H7 (cell line): Measurements from ENCODE around the gene ANP32B. TPM values are rescaled to one million over a fixed set of nuclear protein-coding genes. Genes with fewer than 3 reads are reported as not detected.
"Not testable (repeated sequence)": the region's sequence is repeated elsewhere in the genome, so short reads cannot be mapped to it uniquely, and the experiment has no call there.

ENCODE experiments used
- DNase-seq: peaks from one replicate; pipeline ENCODE4 v3.0.0; 2012
- H3K27me3 ChIP-seq: 2 replicates; pipeline ENCODE4 v1.6.0; 2011; ENCODE audit warnings: mild to moderate bottlenecking, low read length; ENCODE audit not compliant: control insufficient read depth, insufficient read depth
- H3K36me3 ChIP-seq: replicated peaks from 2 replicates; pipeline ENCODE4 v1.5.1; 2011; ENCODE audit warnings: low read length; ENCODE audit not compliant: control insufficient read depth, insufficient read depth
- H3K4me3 ChIP-seq: 2 replicates; pipeline ENCODE4 v1.5.1; 2011; ENCODE audit warnings: low read depth, mild to moderate bottlenecking, control low read depth, low read length, moderate library complexity; ENCODE audit not compliant: insufficient read depth
- total RNA-seq: library from RNA; depleted of rRNA; stranded (reverse); fragments of >200 nt; shearing (Covaris generic); gene quantifications from 2 replicates; pipeline ENCODE4 v1.2.3, GENCODE V29; 2014; rRNA removed

Gene ANP32B
- 6.7 and 10.6 TPM in 2 replicates for total RNA-seq

DNA sequence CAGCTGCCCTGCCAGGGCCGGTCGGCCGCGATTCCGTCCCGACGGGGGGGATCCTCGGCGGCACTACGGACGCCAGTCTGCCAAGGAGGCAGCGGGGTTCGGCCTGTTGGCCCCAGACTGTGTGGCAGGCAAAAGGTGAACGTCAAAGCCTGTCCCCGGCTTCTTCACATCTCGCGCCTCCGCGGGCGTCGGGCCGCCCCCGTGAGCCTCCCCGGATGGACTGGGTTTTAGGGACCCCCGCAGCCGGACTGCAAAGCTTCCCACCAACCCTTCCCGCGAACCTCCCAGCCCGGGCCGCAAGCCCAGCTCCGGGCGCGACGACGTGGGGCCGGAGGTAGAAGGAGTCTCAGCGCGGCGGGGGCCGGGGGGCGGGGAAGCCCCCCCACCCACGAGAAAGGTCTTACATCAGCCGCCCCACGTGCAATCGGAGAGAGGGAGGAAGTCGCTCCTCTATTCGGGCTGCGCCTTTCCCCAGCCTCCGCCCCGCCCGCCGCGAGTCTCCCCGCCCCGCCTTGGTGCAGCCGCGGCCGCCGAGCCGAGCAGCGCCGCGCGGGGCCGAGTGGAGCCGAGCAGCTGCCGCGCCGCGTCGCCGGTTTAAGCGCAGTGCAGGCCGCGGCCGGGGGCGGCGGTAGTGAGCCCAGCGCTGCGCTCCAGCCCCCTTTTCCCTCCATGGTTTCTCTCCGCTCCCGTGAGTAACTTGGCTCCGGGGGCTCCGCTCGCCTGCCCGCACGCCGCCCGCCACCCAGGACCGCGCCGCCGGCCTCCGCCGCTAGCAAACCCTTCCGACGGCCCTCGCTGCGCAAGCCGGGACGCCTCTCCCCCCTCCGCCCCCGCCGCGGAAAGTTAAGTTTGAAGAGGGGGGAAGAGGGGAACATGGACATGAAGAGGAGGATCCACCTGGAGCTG, at the start of gene ANP32B:
Gene ANP32B, plus strand, starts transcription at position 659 of the 906 bp plus-strand sequence. Its CDS starts 215 bp downstream, at position 874.
- H3K4me3 ChIP-seq = peak within 1 kb of the TSS; percentile 88
- H3K36me3 ChIP-seq = no peaks in the 10 kb centered on the region
- H3K27me3 ChIP-seq = peaks cover 54% of the 10 kb centered on the region
- DNase-seq = peak; percentile 94

DNA sequence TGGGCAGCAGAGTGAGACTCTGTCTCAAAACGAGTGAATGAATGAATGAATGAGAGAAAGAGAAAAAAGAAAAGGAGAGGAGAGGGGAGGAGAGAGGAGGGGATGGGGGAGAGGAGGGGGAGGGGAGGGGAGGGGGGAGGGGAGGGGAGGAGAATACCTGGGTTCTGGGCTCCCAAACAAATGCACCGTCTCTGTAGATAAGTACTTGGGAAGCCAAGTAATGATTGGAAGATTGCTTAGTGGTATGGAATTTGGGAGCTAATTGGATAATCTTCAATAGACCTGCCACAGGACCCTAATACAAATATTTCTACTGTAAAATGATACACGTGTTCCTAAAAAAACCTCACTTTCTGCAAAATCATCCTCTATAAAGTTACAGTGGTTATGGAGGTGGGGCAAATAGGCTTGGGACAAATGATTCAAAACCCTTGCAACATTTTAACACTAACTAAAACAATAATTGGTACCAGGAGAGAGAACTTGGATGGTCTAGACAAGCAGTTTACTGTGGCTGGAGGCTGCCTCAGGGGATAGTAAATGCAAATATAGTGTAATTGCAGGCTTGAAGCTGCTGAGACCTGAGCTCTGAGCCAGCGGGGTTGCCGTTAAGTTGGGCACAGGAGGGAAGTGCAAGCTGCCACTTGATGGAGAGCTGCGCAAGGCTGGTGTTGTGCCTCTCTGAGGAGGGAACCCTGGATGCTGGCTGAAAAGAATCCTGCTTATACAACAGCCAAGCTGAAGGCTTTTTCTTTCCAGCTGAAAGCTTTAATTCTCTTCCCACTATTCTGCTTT, 48.6 kb upstream of the ANP32B start:
- DNase-seq = peak; percentile 11
- Histone ChIP-seq H3K36me3 (no peaks in the 10 kb centered on the region), H3K4me3 (no peak overlapping the region), H3K27me3 (peaks cover 11% of the 10 kb centered on the region)

DNA sequence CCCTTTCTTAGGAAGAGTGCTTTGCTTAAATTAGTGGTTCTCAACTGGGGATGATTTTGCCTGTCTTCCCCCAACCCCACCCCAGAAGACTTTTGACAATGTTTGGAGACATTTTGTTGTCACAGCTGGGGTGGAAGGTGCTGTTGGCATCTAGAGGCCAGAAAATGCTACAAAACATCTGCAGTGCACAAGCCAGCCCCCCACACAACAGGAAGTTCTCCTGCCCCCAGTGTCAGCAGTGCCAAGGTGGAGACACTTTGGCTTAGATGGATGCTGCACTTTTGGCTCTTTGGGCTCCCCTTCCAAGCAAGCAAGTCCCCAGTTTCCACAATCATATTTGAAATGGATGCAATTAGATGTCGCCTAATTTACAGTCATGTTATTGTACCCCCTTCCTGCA, 47.9 kb upstream of the ANP32B start:
- H3K27me3 ChIP-seq = peaks cover 13% of the 10 kb centered on the region
- H3K4me3 ChIP-seq = no peak overlapping the region
- no peaks in the 10 kb centered on the region for H3K36me3 ChIP-seq
- no peak for DNase-seq

DNA sequence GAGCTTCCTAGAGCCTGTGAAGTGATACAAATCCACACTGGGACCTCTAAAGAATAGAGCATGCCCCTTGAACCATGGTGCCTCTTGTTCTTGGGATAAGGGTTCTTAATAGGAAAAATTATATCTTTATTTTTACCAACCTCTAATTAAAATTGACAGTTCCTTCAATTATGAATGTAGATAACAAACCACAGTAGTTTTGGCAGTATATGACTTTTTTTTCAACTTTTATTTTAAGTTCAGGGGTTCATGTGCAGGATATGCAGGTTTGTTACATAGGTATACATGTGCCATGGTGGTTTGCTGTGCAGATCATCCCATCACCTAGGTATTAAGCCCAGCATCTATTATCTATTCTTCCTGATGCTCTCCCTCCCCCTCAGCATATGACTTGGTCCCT, 46.1 kb upstream of the ANP32B start:
- DNase-seq = no peak
- Histone ChIP-seq H3K4me3 (no peak overlapping the region), H3K36me3 (no peaks in the 10 kb centered on the region), H3K27me3 (peaks cover 22% of the 10 kb centered on the region)

DNA sequence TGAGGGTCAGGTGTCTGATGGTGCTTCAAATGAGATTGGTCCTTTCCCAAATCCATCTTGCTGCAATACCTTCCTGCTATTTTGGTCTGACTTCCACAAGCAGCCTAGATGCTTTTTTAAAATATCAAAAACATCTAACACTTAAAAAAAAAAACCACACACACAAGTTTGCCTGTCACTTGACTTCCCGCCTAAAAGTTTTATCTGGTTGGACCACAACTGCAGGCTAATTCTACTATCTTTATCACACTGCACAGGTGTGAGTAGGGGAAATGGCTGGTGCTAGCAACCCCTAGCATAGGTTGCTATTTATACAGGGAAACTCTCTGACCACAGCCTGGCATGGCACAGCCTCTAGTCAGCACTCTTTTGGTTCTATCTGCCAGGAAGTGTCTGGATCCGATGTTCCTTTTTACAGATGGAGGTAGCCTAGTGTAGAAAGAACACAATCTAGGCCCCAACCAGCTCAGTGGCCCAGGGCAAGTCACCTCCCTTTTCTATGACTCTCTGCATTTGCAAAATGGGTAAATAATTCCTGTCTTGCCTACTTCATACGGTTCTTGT, 45.0 kb upstream of the ANP32B start, which contains the start of gene HEMGN:
Gene HEMGN, minus strand, starts transcription at position 92 of the 564 bp plus-strand sequence. Its CDS starts 36 bp downstream, at position 56.
- no peak for DNase-seq
- Histone ChIP-seq H3K4me3 (no peak within 1 kb of the TSS), H3K36me3 (no peaks in the 10 kb centered on the region), H3K27me3 (peaks cover 22% of the 10 kb centered on the region)

DNA sequence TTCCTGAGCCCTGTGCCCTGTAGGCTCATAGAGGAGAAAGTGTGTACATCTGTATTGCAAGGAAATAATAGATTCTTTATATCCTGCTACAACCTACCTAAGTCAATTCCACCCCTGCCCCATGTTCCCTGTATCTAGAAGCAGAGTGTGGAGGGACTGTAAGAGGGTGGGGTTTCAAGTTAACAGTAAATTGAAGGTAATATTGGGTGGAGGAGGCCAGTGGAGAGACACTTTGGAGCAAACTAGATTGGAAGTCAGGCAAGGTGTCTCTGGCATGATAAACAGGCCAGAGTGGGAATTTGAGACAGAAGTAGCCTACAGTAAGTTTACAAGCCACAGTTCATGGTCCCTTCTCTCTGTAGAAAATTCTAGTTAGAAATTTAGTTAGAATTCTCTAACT, 42.9 kb upstream of the ANP32B start:
- DNase-seq = no peak
- H3K4me3 ChIP-seq = no peak overlapping the region
- peaks cover 26% of the 10 kb centered on the region for H3K27me3 ChIP-seq
- H3K36me3 ChIP-seq = no peaks in the 10 kb centered on the region

DNA sequence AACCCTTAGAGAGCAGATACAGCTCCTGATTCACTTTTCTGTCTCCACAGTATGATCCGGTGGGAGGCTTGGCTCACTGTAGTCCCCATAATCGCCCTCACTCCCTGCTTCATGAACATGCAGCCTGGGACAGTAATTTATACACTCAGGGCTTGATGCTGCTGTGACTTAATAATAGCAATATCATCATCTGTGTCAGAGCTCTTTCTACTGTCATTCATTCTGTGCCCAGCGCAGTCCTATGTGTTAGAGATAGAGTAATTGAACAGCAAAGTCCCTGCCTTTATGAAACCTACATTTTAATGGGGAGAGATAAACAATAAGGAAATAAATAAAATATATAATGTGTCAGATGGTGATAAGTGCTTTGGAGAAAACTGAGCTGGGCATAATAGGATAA, 42.4 kb upstream of the ANP32B start:
- Histone ChIP-seq H3K27me3 (peaks cover 23% of the 10 kb centered on the region), H3K4me3 (no peak overlapping the region), H3K36me3 (no peaks in the 10 kb centered on the region)
- DNase-seq = no peak

DNA sequence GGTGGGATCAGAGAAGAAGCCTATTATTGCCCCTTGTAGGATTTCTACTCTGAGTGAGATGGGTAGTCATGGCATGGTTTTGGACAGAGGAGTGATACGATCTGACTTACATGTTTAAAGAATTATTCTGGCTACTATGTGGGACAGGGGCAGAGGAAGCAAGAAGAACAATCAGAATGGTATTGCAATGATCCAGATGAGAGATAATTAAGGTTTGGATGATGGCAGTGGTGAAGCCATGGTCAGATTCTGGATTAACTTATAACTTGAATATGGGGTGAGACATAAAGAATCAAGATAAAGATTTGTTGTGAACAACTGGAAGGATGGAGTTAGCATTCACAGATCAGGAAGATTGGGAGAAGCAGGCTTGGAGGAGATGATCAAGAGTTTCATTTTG, 41.8 kb upstream of the ANP32B start:
- H3K4me3 ChIP-seq = no peak overlapping the region
- H3K27me3 ChIP-seq = peaks cover 23% of the 10 kb centered on the region
- DNase-seq = no peak
- no peaks in the 10 kb centered on the region for H3K36me3 ChIP-seq

DNA sequence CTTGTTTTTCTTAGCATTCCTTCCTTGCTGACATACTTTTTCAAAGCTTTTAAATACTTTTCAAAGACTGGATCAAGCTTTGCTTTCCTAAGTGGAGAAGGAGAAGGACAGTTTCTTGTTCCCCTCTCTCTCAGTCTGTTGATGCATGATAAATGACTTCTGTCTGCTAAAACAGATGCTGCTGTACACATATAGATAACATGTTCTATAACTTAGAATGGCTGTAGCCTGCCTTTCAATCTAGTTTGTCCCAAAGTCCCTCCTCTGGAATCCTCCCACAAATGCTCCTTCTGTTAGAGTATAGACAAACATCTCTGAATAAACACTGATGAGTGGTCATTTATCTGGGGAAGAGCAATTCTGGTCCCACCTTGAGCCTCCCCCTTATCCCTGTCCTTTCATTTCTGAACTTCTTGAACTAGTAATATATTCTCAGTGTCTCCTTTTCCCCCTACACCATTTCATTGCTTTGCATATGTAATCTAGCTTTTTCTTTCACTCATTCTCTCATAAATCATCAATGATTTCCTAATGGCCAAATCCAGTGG, 39.8 kb upstream of the ANP32B start:
- DNase-seq = no peak
- no peaks in the 10 kb centered on the region for H3K36me3 ChIP-seq
- no peak overlapping the region for H3K4me3 ChIP-seq
- peaks cover 23% of the 10 kb centered on the region for H3K27me3 ChIP-seq

DNA sequence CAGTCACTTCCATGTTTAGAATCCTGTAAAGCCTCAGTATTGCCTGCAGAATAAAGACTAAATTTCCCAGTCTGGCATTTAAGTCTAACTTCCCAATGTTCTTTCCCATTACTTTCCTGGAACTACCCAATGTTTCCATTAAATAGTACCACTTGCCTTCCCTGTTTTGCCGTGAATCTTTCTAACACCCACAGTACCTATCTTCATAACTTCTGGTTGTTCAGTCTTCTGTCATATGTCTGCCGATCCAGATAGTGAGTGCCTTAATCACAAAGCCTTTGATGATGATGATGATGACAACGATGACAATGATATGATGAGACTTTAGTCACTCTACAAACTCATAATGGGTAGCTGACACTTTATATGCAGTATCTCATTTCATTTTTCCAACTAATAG, 38.5 kb upstream of the ANP32B start:
- no peaks in the 10 kb centered on the region for H3K36me3 ChIP-seq
- no peak overlapping the region for H3K4me3 ChIP-seq
- H3K27me3 ChIP-seq = peaks cover 22% of the 10 kb centered on the region
- no peak for DNase-seq

DNA sequence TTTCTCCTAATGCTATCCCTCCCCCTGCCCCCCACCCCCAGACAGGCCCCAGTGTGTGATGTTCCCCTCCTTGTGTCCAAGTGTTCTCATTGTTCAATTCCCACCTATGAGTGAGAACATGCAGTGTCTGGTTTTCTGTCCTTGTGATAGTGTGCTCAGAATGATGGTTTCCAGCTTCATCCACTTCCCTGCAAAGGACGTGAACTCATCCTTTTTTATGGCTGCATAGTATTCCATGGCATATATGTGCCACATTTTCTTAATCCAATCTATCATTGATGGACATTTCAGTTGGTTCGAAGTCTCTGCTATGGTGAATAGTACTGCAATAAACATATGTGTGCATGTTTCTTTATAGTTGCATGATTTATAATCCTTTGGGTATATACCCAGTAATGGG, 37.7 kb upstream of the ANP32B start:
- H3K27me3 ChIP-seq = peaks cover 20% of the 10 kb centered on the region
- not testable (repeated sequence) for DNase-seq, H3K4me3 ChIP-seq, H3K36me3 ChIP-seq

DNA sequence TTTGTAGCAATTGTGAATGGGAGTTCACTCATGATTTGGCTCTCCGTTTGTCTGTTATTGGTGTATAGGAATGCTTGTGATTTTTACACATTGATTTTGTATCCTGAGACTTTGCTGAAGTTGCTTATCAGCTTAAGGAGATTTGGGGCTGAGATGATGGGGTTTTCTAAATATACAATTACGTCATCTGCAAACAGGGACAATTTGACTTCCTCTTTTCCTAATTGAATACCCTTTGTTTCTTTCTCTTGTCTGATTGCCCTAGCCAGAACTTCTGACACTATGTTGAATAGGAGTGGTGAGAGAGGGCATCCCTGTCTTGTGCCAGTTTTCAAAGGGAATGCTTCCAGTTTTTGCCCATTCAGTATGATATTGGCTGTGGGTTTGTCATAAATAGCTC, 36.0 kb upstream of the ANP32B start:
- H3K36me3 ChIP-seq, H3K4me3 ChIP-seq, DNase-seq, H3K27me3 ChIP-seq: not testable (repeated sequence)

DNA sequence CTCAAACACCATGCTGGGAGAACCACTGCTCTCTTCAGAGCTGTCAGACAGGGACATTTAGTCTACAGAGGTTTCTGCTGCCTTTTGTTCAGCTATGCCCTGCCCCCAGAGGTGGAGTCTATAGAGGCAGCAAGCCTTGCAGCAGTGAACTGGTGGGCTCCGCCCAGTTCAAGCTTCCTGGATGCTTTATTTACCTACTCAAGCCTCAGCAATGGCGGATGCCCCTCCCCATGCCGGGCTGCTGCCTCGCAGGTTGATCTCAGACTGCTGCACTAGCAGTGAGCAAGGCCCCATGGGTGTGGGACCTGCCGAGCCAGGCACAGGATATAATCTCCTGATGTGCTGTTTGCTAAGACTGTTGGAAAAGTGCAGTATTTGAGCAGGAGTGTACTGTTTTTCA, 32.3 kb upstream of the ANP32B start:
- not testable (repeated sequence) for DNase-seq, H3K36me3 ChIP-seq, H3K27me3 ChIP-seq, H3K4me3 ChIP-seq

DNA sequence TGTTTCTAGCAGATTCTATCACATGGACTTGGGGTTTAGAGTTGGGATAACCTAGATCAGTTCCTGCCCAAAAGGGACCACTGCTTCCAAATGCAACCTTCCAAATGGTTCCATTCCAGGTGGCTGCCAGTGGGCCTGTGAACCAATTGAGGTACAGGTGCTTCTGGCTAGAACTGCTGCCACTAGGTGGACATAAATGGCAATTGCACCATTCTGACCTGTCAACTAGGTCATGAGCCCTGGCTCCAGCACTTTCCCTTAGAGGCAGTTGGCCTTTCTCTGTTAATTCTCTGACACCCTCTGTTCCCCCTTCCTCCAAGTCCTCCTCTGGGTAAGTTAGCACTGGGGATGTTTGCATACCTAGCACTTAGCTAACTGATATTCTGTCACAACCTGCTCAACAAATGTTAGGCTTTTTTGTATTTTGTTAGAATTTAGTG, 28.6 kb upstream of the ANP32B start:
- no peaks in the 10 kb centered on the region for H3K36me3 ChIP-seq
- H3K27me3 ChIP-seq = peaks cover 2% of the 10 kb centered on the region; the same call in 1 of the 2 replicates
- H3K4me3 ChIP-seq = no peak overlapping the region
- DNase-seq = peak; percentile 84
